HG03060 (cell line): ENCODE measurements around the gene RAB19.
"Not testable (repeated sequence)": the region's sequence is repeated elsewhere in the genome, so short reads cannot be mapped to it uniquely, and the experiment has no call there.

Source experiments
- ATAC-seq: cut with Tn5 transposase; IDR thresholded peaks from one replicate; pipeline ENCODE4 v1.9.1; 2021; ENCODE audit warnings: low read depth, moderate number of reproducible peaks; ENCODE audit not compliant: unreplicated experiment

The RAB19 gene

DNA sequence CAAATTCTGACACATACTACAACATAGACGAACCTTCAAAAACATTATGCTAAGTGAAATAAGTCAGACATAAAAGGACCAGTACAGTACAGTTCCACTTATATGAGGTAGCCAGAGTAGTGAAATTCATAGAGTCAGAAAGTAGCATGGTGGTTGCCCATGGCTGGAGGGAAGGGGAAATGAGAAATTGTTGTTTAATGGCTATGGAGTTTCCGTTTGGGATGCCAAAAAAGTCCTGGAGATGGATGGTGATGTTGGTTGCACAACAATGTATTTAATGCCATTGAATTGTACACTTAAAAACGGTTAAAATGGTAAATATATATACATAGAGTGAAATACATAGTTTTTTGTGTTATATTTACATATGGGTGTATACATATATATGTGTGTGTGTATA is 3.5 kb upstream of the RAB19 start:
- no peak for ATAC-seq

DNA sequence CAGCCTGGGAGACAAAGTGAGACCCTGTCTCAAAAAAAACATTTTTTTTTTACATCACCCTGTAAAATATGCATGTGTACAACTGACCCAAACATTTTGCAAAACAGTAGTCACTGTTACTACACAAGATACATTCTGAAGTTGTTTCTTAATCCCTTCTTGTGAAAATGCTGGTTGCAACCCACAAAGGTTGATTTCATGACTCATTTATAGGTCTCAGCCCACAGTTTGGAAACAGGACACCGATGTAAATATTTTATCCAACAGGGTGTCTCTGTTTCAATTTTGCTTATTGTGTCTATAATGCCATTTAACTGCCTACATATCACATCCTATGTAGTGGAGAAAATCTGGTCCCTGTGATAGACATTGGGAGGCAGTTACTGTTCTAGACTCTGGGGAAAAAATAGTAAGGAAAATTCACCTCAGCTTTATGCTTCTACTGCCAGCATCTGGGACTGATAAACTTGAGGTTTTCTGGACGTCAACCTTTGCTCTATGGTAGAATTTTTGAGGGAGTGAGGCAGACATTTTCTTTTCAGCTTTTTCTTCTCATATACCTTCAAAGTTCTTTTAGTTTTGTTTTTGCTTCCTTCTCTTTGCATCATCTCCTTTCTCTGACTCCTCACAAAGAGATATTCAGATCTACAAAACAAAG is 1.6 kb upstream of the RAB19 start:
- no peak for ATAC-seq

GRCh38 chr7:140404565-140405065 is 757 bp downstream of the RAB19 start:
- no peak for ATAC-seq

GRCh38 chr7:140415361-140415760 is 11.5 kb downstream of the RAB19 start:
- ATAC-seq = no peak

DNA sequence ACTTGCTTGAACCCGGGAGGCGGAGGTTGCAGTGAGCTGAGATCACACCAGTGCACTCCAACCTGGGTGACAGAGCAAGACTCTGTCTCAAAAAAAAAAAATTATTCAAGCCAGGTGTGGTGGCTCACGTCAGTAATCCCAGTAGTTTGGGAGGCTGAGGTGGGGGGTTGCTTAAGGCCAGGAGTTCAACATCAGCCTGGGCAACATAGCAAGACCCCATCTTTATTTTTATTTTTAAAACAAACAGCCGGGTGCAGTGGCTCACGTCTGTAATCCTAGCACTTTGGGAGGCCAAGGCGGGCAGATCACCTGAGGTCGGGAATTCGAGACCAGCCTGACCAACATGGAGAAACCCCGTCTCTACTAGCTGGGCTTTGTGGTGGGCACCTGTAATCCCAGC is 12.0 kb downstream of the RAB19 start:
- not testable (repeated sequence) for ATAC-seq

- ATAC-seq = no peak
Observed at GRCh38 chr7:140416560-140416959, 12.7 kb downstream of the RAB19 start.

GRCh38 chr7:140417456-140418155 is 13.7 kb downstream of the RAB19 start:
- no peak for ATAC-seq

- not testable (repeated sequence) for ATAC-seq
Observed at GRCh38 chr7:140418156-140418472, 14.3 kb downstream of the RAB19 start.

DNA sequence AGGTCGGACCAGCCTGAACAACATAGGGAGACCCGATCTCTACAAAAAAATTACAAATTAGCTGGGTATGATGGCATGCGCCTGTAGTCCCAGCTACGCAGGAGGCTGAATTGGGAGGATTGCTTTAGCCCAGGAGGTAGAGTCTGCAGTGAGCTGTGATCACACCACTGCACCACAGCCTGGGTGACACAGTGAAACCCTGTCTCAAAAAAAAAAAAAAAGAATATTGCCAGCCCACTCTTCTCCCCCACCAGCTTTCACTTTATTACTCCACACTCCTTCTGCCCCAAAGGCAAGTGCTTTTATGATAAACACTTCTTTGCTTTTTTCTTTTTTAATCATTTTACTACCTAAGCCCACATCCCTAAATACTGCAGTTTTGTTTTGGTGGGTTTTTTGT is 14.8 kb downstream of the RAB19 start:
- ATAC-seq = no peak

DNA sequence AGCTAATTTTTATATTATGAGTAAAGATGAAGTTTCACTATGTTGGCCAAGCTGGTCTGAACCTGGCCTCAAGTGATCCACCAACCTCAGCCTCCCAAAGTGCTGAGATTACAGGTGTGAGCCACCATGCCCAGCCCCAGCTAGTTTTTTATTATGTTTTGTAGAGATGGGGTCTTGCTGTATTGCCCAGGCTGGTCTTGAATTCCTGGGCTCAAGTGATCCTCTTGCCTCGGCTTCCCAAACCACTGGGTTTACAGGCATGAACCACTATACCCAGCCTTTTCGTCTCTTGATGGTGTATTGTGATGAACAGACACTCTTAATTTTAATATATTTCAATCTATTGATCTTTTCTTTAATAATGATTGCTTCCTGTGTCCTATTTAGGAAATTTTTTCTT is 17.7 kb downstream of the RAB19 start:
- no peak for ATAC-seq

DNA sequence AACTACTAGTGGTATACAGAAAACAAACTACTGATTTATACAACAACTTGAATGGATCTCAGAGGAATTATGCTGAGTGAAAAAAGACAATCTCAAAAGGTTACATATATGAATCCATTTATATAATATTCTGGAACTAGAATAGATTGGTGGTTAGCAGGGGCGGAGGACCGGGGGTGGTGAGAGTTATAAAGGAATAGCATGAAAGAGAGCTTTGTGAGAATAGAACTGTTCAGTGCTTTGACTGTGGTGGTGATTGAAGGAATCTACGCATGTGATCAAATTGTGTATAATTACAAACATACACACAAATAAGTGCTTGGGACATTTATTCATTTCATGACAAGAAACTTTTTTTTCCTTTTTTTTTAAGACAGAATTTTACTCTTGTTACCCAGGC is 19.6 kb downstream of the RAB19 start:
- ATAC-seq = no peak

GRCh38 chr7:140425718-140426117 is 21.9 kb downstream of the RAB19 start:
- no peak for ATAC-seq

GRCh38 chr7:140426130-140426529 is 22.3 kb downstream of the RAB19 start:
- no peak for ATAC-seq

DNA sequence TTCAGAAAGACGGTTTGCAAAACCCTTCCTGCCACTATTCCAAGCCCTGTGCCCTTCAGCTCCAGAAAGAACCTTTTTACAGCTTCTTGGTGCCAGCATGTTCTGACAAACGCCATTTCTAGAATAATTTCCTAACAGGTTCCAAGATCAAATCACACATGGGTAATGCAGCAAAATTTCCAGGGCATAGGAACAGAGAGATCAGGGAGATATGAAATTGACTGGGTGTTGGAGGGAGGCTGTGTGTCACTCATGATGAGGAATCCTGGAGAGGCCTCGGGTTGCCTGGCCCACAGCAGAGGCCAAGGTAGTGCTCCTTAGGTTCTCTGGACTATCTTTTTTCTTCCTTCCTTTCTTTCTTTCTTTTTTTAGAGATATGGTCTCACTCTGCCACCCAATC is 29.5 kb downstream of the RAB19 start:
- ATAC-seq = no peak

- no peak for ATAC-seq
Observed at GRCh38 chr7:140435252-140435895, 31.5 kb downstream of the RAB19 start.

DNA sequence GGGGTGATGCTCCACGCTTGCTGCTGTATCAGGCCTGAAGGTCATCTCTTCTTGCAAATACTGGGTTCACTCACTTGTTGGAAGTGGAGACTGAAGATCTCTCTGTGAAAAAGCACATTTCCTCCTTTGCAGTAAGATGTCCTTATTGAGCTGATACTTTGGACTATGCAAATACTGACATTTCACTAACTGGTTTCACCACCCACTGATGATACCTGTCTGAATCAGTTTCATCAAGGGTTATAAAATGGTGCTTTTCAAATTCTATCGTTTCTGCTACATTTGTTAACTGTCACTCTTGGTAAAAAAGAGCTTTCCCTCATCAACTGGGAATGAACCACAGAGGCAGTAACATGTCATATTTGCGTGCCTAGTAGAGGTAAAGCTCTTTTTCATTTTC is 35.5 kb downstream of the RAB19 start:
- no peak for ATAC-seq

DNA sequence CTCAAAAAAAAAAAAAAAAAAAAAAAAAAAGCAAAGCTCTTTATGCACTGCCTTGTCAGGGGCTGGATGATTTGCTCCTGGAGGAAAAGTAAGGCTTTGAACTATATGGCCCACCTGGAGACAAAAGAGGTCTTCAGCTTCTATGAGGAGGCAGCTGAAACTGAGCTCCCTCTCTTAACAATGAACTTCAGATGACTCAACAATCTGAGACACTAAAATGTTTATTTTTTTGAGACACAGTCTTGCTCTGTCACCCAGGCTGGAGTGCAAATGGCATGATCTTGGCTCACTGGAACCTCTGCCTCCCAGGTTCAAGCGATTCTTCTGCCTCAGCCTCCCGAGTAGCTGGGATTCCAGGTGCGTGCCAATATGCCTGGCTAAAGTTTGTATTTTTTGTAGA is 36.7 kb downstream of the RAB19 start:
- no peak for ATAC-seq

- ATAC-seq = no peak
Observed at GRCh38 chr7:140441519-140441918, 37.7 kb downstream of the RAB19 start.

DNA sequence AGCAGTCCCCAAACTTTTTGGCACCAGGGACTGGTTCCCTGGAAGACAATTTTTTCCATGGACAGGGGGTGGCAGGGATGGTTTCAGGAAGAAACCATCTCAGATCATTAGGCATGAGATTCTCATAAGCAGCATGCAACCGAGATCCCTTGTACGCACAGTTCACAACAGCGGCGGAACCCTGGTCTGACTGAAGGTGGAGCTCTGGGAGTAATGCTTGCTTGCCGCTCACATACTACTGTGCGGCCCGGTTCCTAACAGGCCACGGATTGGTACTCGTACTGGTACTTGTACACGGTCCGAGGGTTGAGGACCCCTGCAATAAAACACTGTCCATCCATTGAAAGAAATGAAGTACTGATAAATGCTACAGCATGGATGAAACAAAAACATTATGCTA is 42.6 kb downstream of the RAB19 start:
- ATAC-seq = no peak

DNA sequence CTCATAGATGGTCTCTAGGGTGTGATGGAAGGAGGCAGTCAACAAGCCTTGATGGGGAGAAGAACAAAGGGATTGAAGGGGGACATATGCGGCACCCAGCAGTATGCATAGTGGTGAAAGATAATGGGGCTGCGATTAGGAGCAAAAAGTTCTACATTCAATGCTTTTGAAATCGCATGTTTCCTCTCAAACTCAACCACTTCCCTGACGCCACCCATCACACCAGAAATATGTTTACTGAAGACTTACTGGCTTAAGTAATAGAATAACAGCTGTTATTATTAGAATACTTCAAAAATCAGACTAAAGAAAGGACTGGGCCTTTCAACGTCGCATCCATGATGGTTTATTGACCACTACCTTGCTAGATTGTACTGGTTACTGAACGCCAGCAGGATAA is 44.0 kb downstream of the RAB19 start:
- ATAC-seq = no peak

DNA sequence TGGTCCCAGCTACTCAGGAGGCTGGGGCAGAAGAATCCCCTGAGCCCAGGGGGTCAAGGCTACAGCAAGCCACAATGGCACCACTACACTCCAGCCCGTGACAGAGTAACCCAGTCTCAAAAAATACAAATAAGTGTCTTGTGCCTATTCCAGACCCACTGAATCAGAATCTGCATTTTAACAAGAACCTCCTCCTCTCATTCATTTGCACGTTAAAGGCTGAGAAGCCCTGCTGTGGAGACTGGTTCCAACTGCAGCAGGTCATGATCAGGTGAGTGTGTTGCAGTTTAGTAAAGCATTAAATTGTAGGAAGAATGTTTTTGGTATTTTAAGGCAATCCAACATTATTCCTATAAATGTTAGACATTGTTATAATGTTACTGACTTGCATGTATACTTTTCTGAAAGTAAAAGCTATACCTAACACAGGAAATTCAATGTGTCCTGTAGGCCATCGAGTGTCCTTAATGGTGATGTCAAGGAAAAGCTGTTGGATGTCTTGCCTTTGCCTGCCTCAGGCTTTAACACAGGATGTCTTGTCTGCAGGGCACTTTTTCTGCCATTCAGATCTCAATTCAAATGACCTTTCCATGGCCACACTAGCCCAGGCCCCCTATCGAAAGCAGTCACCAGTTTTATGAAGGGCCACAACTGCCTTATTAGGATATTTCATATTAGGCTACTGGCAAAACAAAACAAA is 45.1 kb downstream of the RAB19 start:
- ATAC-seq = no peak
